ENCODE data around the gene TOP3A.

- TF ChIP-seq CTCF (IDR thresholded peaks at IDR 0.05), result no peak
- no peak for TF ChIP-seq POLR2A (IDR thresholded peaks at IDR 0.05)
Observed at GRCh38 chr17:18344021-18344420, 29.2 kb upstream of the TOP3A start.
